SK-N-SH treated with all-trans-retinoic acid at 6 μM for 48 hours (cell line): ENCODE measurements around the gene DOC2A.

Source experiments
- ATAC-seq: fragments of 200-7000 bp; cut with Tn5 transposase; 3 replicates; pipeline ENCODE4 v1.9.1; 2020; ENCODE audit warnings: mild to moderate bottlenecking, moderate library complexity
- ARNTL ChIP-seq: fragments of 450-650 bp; formaldehyde crosslinking; IDR thresholded peaks from 2 replicates; pipeline ENCODE4 v1.5.0; 2020; ENCODE audit warnings: low read depth, mild to moderate bottlenecking, moderate library complexity, borderline replicate concordance
- ESRRG ChIP-seq: fragments of 250-450 bp; sonication (Bioruptor Pico); IDR thresholded peaks from 2 replicates; pipeline ENCODE4 v1.6.1; 2021; ENCODE audit warnings: mild to moderate bottlenecking
- GLIS3 ChIP-seq: fragments of 250-450 bp; sonication (Bioruptor Pico); IDR thresholded peaks from 2 replicates; pipeline ENCODE4 v1.5.0; 2020; ENCODE audit warnings: mild to moderate bottlenecking, moderate library complexity
- RARB ChIP-seq: fragments of 250-450 bp; sonication (Bioruptor Pico); IDR thresholded peaks from 2 replicates; pipeline ENCODE4 v1.8.0; 2021; ENCODE audit warnings: mild to moderate bottlenecking, moderate library complexity
- SNAI2 ChIP-seq: fragments of 250-450 bp; sonication (Bioruptor Pico); IDR thresholded peaks from 2 replicates; pipeline ENCODE4 v1.5.0; 2020; ENCODE audit warnings: mild to moderate bottlenecking, moderate library complexity
- TCF4 ChIP-seq: fragments of 250-450 bp; sonication (Bioruptor Pico); IDR thresholded peaks from 2 replicates; pipeline ENCODE4 v1.8.0; 2021; ENCODE audit warnings: mild to moderate bottlenecking, moderate library complexity, borderline replicate concordance
- TOX ChIP-seq: fragments of 250-450 bp; sonication (Bioruptor Pico); IDR thresholded peaks from 2 replicates; pipeline ENCODE4 v1.8.0; 2021; ENCODE audit warnings: mild to moderate bottlenecking, moderate library complexity, borderline replicate concordance
- ZC3H10 ChIP-seq: fragments of 250-450 bp; sonication (Bioruptor Pico); IDR thresholded peaks from 2 replicates; pipeline ENCODE4 v1.5.1; 2021; ENCODE audit warnings: mild to moderate bottlenecking, moderate library complexity
- ZFP3 ChIP-seq: fragments of 250-450 bp; sonication (Bioruptor Pico); IDR thresholded peaks from 2 replicates; pipeline ENCODE4 v1.5.0; 2020; ENCODE audit warnings: mild to moderate bottlenecking, moderate library complexity
- ZFP30 ChIP-seq: fragments of 450-650 bp; formaldehyde crosslinking; IDR thresholded peaks from 2 replicates; pipeline ENCODE4 v1.5.0; 2022; ENCODE audit warnings: mild to moderate bottlenecking, moderate library complexity
- ZNF565 ChIP-seq: fragments of 450-650 bp; formaldehyde crosslinking; conservative IDR thresholded peaks from 2 replicates; pipeline ENCODE4 v1.5.0; 2020; ENCODE audit warnings: low read depth, mild to moderate bottlenecking, moderate library complexity
- ZNF70 ChIP-seq: fragments of 450-650 bp; formaldehyde crosslinking; IDR thresholded peaks from 2 replicates; pipeline ENCODE4 v1.5.0; 2020; ENCODE audit warnings: mild to moderate bottlenecking, moderate library complexity
- ZNF8 ChIP-seq: fragments of 450-650 bp; formaldehyde crosslinking; IDR thresholded peaks from 2 replicates; pipeline ENCODE4 v1.5.0; 2020; ENCODE audit warnings: mild to moderate bottlenecking, moderate library complexity
- TF ChIP-seq, protein P1 (sequence below): fragments of 250-450 bp; sonication (Bioruptor Pico); IDR thresholded peaks from 2 replicates; pipeline ENCODE4 v1.5.1; 2021; ENCODE audit warnings: mild to moderate bottlenecking, moderate library complexity
- TF ChIP-seq, protein P2 (sequence below): fragments of 250-450 bp; sonication (Bioruptor Pico); IDR thresholded peaks from 2 replicates; pipeline ENCODE4 v1.5.1; 2020; ENCODE audit warnings: low read depth, mild to moderate bottlenecking, moderate library complexity
- TF ChIP-seq, protein P3 (sequence below): fragments of 250-450 bp; sonication (Bioruptor Pico); IDR thresholded peaks from 2 replicates; pipeline ENCODE4 v1.5.0; 2020; ENCODE audit warnings: mild to moderate bottlenecking, moderate library complexity
- TF ChIP-seq, protein P4 (sequence below): fragments of 250-450 bp; sonication (Bioruptor Pico); IDR thresholded peaks from 2 replicates; pipeline ENCODE4 v1.8.0; 2020; ENCODE audit warnings: mild to moderate bottlenecking, moderate library complexity, borderline replicate concordance
- TF ChIP-seq, protein P5 (sequence below): fragments of 250-450 bp; sonication (Bioruptor Pico); IDR thresholded peaks from 2 replicates; pipeline ENCODE4 v1.8.0; 2021; ENCODE audit warnings: low read depth, mild to moderate bottlenecking, moderate library complexity, borderline replicate concordance

DOC2A gene

DNA sequence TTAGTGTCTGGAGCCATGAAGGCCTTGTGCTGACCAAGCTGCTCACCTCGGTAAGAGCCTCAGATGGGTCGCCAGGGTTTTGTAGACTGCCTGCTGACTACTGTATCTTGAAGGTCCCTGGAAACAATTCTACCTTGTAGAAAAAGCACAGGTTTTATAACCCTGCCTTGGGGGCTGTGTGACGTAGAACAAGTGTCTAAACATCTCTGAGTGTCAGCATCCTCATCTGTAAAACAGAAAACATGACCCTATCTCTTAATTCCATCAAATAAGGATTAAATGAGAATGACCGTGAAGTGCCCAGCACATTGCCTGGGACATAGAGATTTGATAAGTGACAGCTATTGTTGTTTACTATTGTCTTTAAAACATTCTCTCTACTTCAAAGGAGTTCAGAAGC lies 42.6 kb downstream of the DOC2A start:
- ATAC-seq, result no peak
- no peak for TF ChIP-seq ARNTL
- TF ChIP-seq ZC3H10 (CRISPR knock-in tag), result no peak
- no peak for TF ChIP-seq SNAI2
- TF ChIP-seq ZFP3 (CRISPR knock-in tag), result no peak
- TF ChIP-seq, protein P1, sequence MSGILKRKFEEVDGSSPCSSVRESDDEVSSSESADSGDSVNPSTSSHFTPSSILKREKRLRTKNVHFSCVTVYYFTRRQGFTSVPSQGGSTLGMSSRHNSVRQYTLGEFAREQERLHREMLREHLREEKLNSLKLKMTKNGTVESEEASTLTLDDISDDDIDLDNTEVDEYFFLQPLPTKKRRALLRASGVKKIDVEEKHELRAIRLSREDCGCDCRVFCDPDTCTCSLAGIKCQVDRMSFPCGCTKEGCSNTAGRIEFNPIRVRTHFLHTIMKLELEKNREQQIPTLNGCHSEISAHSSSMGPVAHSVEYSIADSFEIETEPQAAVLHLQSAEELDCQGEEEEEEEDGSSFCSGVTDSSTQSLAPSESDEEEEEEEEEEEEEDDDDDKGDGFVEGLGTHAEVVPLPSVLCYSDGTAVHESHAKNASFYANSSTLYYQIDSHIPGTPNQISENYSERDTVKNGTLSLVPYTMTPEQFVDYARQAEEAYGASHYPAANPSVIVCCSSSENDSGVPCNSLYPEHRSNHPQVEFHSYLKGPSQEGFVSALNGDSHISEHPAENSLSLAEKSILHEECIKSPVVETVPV (CRISPR knock-in tag), result no peak

DNA sequence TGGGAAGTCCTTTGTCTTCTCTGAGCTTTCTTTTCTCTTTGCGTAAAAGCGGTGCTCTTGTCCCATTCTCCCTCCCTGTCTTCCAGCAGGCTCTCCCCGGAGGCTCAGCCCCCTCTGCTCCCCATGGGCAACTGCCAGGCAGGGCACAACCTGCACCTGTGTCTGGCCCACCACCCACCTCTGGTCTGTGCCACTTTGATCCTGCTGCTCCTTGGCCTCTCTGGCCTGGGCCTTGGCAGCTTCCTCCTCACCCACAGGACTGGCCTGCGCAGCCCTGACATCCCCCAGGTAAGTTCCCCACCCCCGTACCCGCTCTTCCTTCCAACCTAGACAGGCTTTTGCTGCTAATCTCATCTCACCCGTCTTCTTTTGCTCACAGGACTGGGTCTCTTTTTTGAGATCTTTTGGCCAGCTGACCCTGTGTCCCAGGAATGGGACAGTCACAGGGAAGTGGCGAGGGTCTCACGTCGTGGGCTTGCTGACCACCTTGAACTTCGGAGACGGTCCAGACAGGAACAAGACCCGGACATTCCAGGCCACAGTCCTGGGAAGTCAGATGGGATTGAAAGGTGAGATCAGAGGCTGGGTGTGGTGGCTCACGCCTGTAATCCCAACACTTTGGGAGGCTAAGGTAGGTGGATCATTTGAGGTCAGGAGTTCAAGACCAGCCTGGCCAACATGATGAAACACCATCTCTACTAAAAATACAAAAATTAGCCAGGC lies 47.6 kb downstream of the DOC2A start:
- no peak for TF ChIP-seq ZFP30 (CRISPR knock-in tag)
- TF ChIP-seq, protein P2, sequence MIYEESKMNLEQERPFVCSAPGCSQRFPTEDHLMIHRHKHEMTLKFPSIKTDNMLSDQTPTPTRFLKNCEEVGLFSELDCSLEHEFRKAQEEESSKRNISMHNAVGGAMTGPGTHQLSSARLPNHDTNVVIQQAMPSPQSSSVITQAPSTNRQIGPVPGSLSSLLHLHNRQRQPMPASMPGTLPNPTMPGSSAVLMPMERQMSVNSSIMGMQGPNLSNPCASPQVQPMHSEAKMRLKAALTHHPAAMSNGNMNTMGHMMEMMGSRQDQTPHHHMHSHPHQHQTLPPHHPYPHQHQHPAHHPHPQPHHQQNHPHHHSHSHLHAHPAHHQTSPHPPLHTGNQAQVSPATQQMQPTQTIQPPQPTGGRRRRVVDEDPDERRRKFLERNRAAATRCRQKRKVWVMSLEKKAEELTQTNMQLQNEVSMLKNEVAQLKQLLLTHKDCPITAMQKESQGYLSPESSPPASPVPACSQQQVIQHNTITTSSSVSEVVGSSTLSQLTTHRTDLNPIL (CRISPR knock-in tag), result no peak
- TF ChIP-seq ZFP3 (CRISPR knock-in tag), result no peak
- ATAC-seq, result no peak

DNA sequence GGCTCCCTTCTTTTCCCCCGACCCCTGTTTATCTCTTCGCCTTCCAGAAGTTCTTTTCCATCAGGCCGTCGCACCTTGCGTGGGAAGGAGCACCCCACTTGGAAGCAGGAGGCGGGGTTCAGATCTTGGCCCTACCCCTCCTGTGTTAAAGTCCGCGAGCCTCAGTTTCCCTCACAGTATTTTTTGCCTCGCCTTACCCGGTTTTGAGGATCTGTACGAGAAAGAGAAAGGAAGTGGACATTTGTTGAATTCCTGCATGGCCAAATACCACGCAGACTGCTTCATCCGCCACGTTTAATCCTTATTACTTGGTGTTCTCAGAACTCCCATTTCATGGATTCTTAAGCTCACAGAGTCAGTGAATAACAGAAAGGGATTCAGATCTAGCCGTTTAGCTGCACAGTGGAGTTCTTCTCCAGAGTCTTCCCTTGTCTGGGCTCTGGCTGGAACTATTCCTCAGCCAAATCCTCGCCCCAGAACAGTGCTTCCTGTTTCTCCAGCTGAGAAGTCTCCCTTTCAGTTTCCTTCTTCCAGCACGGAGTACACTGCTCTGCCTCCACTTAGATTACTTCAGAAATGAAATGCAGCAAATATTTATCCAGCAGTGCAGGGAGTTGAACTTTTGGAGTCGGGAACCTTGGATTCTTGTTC lies 48.4 kb downstream of the DOC2A start:
- TF ChIP-seq GLIS3, result no peak
- ATAC-seq, result peak; percentile 45

DNA sequence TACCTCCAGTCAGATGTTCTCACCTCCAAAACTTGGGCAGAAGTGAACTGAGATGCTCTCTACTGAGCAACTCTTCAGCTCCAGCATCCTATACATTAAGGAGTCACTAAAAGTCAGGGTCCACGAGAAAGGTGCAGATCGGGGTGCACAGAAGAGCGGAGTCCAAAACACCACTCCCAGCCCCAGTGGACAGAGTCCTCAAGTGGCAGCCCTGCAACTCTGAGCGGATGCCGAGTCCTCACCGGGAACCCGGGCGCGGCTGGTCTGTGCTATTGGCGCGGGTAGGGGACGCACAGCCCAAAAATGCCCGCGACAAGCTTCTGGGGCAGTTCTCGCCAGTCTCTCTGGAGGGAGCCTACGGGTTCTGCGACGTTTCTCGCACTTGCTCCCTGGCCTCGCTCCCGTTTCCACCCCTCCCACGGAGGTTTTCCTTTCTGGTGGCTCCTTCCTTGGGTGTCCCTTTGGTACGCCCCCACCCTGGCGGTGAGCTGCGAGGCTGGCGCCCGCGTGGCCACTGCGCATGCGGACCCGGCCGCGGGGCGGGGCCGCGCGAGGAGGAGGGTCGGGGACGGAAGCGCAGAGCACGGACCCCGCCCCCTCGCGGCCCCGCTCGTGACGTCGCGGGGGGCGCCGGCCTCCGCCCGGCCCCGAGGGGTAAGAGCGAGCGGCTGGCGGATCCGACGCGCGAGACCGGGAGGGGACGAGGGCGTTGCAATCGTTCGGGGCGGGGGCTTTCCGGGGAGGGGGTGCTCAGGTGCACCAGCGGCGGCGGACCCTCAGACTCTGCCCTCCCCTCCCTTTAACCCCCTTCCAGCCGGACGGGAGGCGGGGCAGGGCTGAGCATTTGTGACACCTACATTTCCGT lies 49.1 kb downstream of the DOC2A start, which contains the start of gene TMEM219:
TSS of gene TMEM219 (plus strand) at position 601 of the 865 bp plus-strand sequence. CDS start 1,065 bp downstream, outside the sequence.
- peak; percentile 95 for ATAC-seq
- TF ChIP-seq ZNF70 (CRISPR knock-in tag) (no peak), SNAI2 (no peak), ZFP30 (CRISPR knock-in tag) (no peak), RARB (CRISPR knock-in tag) (no peak), TCF4 (no peak), ESRRG (CRISPR knock-in tag) (no peak), ZC3H10 (CRISPR knock-in tag) (no peak), ZNF8 (CRISPR knock-in tag) (peak; percentile 67; the same call in 1 of the 2 replicates), TOX (CRISPR knock-in tag) (no peak), ZNF565 (CRISPR knock-in tag) (no peak), GLIS3 (no peak)
- TF ChIP-seq, protein P2 (CRISPR knock-in tag), result no peak
- TF ChIP-seq, protein P3, sequence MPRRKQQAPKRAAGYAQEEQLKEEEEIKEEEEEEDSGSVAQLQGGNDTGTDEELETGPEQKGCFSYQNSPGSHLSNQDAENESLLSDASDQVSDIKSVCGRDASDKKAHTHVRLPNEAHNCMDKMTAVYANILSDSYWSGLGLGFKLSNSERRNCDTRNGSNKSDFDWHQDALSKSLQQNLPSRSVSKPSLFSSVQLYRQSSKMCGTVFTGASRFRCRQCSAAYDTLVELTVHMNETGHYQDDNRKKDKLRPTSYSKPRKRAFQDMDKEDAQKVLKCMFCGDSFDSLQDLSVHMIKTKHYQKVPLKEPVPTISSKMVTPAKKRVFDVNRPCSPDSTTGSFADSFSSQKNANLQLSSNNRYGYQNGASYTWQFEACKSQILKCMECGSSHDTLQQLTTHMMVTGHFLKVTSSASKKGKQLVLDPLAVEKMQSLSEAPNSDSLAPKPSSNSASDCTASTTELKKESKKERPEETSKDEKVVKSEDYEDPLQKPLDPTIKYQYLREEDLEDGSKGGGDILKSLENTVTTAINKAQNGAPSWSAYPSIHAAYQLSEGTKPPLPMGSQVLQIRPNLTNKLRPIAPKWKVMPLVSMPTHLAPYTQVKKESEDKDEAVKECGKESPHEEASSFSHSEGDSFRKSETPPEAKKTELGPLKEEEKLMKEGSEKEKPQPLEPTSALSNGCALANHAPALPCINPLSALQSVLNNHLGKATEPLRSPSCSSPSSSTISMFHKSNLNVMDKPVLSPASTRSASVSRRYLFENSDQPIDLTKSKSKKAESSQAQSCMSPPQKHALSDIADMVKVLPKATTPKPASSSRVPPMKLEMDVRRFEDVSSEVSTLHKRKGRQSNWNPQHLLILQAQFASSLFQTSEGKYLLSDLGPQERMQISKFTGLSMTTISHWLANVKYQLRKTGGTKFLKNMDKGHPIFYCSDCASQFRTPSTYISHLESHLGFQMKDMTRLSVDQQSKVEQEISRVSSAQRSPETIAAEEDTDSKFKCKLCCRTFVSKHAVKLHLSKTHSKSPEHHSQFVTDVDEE (CRISPR knock-in tag), result peak; percentile 10; the same call in 1 of the 2 replicates
- TF ChIP-seq, protein P4, sequence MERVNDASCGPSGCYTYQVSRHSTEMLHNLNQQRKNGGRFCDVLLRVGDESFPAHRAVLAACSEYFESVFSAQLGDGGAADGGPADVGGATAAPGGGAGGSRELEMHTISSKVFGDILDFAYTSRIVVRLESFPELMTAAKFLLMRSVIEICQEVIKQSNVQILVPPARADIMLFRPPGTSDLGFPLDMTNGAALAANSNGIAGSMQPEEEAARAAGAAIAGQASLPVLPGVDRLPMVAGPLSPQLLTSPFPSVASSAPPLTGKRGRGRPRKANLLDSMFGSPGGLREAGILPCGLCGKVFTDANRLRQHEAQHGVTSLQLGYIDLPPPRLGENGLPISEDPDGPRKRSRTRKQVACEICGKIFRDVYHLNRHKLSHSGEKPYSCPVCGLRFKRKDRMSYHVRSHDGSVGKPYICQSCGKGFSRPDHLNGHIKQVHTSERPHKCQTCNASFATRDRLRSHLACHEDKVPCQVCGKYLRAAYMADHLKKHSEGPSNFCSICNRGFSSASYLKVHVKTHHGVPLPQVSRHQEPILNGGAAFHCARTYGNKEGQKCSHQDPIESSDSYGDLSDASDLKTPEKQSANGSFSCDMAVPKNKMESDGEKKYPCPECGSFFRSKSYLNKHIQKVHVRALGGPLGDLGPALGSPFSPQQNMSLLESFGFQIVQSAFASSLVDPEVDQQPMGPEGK (CRISPR knock-in tag), result peak; percentile 33; the same call in 1 of the 2 replicates
- TF ChIP-seq, protein P1 (CRISPR knock-in tag), result no peak
- TF ChIP-seq, protein P5, sequence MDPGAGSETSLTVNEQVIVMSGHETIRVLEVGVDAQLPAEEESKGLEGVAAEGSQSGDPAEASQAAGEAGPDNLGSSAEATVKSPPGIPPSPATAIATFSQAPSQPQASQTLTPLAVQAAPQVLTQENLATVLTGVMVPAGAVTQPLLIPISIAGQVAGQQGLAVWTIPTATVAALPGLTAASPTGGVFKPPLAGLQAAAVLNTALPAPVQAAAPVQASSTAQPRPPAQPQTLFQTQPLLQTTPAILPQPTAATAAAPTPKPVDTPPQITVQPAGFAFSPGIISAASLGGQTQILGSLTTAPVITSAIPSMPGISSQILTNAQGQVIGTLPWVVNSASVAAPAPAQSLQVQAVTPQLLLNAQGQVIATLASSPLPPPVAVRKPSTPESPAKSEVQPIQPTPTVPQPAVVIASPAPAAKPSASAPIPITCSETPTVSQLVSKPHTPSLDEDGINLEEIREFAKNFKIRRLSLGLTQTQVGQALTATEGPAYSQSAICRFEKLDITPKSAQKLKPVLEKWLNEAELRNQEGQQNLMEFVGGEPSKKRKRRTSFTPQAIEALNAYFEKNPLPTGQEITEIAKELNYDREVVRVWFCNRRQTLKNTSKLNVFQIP (CRISPR knock-in tag), result no peak
